UCSD-AML1 (cell line): ENCODE results near the gene HOATZ.
A peak's percentile ranks its signal among the peaks of the same experiment; 100 is the strongest.

Experiments
- DNase-seq: peaks from one replicate; lab custom pipeline; 2025; ENCODE audit not compliant: unreplicated experiment; lab: John Stamatoyannopoulos, UW

HOATZ gene

GRCh38 chr11:111521135-111521534 lies 6.6 kb downstream of the HOATZ start:
- no peak for DNase-seq

DNA sequence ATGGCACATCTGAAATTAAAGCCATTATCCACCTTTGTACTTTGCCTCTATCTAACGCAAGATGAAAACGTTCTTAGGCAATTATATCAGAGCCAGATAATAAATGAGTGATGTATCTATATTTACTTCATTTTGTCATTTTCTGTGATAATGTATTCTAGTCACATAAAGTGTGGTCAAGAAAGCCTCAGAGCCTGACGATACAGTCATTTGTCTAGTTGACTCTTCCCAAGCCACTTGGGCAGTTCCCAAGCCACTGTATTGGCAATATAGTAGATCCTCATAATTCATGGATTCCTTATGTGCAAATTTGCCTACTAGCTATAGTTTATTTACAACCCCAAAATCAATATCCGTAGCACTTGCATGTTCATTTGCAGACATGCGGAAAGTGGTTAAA lies 7.8 kb downstream of the HOATZ start:
- no peak for DNase-seq

- DNase-seq = no peak
Observed at GRCh38 chr11:111523343-111523742, 8.8 kb downstream of the HOATZ start.

DNA sequence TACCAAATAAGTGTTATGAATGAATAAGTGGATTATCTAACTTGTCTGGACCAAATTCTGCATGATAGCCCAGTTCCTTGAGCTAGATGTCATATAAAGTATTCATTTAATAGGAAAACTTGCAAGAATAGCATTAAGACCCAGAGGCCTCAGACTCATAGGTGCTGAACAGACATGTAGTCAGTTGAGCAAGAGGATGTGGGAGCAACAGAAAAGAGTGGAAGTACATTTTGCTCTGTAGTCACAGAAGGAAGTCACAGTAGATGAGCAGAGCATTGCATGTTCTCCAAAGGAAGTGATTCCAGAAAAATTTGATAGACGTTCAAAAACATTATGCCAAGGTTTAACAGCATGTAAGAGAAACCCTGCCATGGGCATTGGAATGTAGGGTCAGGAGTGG lies 9.5 kb downstream of the HOATZ start:
- no peak for DNase-seq

DNA sequence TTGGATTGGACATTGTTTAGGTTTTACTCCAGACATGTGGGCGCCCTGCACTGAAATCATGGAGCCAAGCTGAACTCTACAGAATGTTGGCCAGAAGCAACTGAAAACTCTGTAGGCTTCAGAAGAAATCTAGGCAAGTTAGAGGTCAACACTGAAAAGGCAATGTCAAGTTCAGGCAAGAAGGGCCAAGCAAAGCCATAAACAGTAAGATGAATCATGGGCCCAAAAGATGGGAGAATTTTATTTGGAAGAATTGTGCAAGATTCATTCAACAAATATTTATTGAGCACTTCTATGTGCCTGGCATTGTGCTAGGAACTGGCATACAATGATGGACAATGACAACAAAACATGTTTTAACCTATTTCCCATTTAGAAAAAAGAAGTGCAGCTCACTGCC lies 10.9 kb downstream of the HOATZ start:
- DNase-seq = no peak

DNA sequence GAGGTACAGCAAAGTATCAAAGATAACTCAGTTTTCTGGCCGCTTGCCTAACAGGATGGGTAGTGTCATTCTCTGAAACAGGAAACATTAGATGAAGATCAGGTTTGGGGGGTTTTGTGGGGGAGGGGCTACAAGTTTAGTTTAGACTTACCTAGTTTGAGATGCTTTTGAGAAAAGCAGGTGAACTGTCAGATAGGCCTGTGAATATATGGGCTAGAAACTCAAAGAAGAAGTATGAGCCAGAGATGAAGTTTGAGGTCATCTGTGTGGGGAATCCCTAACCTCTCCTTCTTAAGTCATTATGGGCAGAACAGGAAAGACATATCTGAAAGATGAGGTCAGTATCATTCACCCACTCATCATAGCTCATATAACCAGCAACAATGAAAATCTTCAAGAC lies 11.9 kb downstream of the HOATZ start:
- no peak for DNase-seq

GRCh38 chr11:111527279-111527678 lies 12.7 kb downstream of the HOATZ start:
- DNase-seq = no peak

DNA sequence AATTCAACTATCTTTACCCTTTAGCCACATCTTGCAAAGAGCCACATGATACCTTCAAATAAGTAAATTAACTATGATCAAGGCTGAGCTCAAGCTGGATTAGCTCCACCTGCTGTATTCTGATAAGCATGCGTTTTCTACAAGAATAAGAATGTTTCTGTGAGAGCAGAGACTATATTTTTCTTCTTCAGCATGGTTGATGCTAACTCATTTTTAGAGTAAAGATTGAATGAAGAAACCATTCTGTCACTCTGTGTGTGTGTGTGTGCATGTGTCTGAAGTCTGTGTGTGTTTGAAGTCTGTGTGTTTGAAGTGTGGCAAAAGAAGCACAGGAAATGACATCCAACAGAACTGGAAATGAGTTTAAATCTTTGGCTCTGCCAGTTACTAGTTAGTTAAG lies 14.0 kb downstream of the HOATZ start:
- no peak for DNase-seq

DNA sequence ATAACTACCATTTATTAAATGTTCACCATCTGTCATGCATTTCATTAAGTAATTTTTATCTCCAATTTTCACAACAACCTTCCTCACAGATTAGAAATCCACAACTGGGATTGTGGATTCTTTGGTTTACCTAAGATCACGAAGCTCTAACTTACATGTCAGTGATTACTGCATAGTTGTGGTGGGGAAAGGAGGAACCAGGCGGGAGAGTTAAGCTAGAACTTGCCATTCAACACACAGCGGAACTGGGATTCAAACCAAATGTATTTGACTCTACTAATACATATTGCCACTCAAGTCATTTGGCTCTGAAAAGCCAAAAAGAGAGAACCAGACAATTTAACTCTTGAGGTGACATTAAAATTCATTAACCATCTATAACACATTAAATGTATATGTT lies 15.5 kb downstream of the HOATZ start:
- DNase-seq = no peak

- no peak for DNase-seq
Observed at GRCh38 chr11:111531136-111531535, 16.6 kb downstream of the HOATZ start.

DNA sequence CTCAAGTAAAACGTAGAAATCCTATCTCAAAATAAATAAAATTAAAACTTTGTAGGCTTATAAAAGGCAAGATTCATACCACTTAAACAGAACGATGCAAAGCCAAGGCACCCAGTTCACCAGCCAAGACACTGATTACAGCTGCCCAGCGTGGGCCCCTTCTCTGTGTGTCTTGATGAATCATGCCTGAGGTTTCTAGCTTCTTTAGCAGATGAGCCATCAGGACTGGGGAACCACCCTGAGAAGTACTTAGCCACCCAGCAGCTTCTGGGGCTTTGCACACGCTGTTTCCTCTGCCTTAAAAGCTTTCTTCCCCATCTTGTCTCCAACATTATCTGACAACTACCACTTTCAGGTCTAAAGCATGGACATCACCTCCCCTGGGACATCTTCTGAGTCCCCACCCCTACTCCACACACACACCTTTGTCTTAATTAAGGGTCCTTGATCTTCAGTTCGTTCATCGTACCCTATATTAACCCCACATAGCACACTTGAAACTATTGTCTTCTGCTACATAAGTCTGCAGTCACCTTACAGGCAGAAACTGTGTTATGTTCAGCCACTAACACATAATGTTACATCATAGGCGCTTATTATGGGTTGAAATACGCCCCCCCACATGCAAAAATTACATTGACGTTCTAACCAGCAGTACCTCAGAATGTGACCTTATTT lies 17.2 kb downstream of the HOATZ start:
- DNase-seq = no peak

DNA sequence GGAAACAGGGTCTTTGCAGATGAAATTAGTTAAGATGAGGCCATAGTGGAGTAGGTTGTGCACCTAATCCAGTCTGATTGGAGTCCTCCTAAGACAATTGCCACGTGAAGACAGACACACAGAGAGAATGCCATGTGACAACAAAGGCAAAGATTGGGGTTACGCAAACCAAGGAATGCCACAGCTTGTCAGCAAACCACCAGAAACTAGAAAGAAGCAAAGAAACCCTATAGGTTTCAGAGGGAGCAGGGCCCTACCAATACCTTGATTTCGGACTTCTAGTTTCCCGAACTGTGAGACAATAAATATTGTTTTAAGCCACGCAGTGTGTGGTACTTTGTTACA lies 17.8 kb downstream of the HOATZ start:
- no peak for DNase-seq

GRCh38 chr11:111535281-111535680 lies 20.7 kb downstream of the HOATZ start:
- no peak for DNase-seq

GRCh38 chr11:111537336-111537860 lies 22.8 kb downstream of the HOATZ start:
- DNase-seq = no peak

- DNase-seq = no peak
Observed at GRCh38 chr11:111538407-111539114, 24.0 kb downstream of the HOATZ start.

DNA sequence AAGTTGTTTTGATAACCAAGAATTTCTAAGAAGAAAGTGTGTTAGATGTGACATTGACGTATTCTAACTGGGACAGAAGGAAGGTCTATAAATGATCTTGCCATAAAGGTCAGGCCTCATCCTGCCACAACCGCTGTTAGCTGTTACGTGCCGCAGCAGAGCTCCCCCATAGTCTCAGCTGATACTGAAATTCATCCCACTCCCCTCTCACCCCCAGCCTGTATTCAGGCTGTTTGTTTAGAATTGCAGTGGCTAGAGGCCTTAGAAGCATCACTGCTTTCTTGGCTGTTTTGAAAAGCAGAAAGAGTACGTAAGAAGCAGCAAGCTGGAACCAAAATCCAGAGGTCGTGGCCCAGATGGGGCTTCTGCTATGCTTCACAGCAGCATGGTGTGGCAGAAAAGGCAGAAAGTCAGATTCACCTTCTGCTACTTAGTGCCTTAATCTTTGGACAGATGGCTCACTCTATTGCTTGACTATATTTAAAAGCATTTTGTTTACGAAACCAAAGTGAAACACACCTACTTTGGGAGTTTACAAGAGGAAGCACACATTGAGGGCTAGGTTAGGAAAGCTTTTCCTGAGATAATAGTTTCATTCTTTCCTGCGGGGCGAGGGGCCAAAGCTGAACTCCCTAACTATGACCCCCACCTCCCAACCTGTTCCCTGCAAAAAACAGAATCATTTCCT lies 25.0 kb downstream of the HOATZ start:
- DNase-seq = no peak

GRCh38 chr11:111540114-111540936 lies 25.7 kb downstream of the HOATZ start, which contains the start of gene LAYN:
LAYN (plus strand) TSS chr11:111540720; CDS start chr11:111540844, 124 bp downstream.
- no peak for DNase-seq

DNA sequence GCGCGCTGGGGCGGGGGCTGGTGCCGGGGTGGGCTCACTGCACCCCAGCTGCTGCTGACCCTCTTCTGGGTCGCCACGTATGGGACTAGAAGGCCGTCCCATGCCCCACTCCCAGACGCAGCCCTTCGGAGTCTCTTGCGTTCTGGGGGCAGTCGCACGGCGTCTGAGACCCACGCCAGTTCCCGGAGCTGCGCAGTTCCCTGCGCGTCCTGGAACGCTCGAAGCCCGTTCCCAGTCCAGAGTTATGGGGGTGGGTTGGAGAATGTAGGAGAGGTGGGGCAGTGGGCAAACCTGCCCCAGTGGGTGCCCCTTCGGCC lies 26.3 kb downstream of the HOATZ start:
- no peak for DNase-seq

DNA sequence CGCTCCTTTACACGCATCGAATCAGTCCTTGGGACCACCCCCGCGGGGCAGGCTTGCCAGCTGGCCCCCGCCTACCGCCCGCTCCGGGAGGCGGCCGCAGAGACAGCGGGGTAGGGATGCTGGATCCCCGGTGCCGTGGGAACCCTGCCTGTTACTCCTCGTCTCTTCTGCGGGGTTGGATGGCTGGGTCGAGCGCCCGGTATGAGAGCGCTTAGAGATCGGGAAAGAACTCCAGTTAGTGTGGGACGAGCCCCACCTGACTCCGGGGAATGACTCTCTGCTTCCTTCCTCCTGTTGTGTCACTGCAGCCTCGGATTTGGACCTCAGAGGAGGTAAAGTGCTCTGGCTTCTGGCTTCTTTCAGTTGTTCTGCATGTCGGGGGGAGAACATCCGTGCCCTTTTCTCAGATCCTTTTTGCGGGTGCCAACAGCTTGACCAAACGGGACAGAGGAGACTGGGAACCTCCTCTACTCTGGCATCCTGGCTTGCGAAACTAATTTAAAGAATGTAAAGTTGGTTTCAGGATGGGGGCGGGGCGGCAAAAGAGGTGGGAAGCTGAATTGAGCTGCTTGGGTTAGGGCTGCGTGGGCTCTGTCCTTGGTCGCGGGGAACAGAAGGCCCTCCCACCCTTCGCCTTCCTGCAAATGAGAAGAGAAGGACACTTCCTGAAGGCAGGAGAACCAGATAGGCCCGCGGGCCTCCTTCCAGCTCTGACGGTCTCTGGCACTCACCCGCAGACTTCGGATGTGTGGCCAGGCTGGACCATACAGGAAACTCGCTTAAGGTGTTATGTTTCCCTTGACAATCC lies 26.9 kb downstream of the HOATZ start:
- peak; percentile 66 for DNase-seq

- no peak for DNase-seq
Observed at GRCh38 chr11:111542606-111543275, 28.2 kb downstream of the HOATZ start.
